Gastroesophageal sphincter (tissue), 4 donors: ENCODE results near the gene TNFAIP3. TPM values are rescaled to one million over a fixed set of nuclear protein-coding genes. Genes with fewer than 3 reads are reported as not detected.
A peak's percentile ranks its signal among the peaks of the same experiment; 100 is the strongest.

Source experiments
- ATAC-seq: fragments of 150-250 bp; one replicate; pipeline ENCODE4 v1.9.1; 2016; ENCODE audit warnings: mild to moderate bottlenecking, moderate library complexity
- H3K27ac ChIP-seq, 4 donors: fragments of 200-600 bp; sonication (generic) in 3 of 4; 1 replicate in 3 of 4; 2 replicates in 1 of 4; pipeline ENCODE4 v1.5.1; 2016 to 2019
- H3K27me3 ChIP-seq: fragments of 200-600 bp; sonication (generic); one replicate; pipeline ENCODE4 v1.5.1; 2019
- H3K36me3 ChIP-seq, 2 donors: fragments of 200-600 bp; sonication (generic); one replicate each; pipeline ENCODE4 v1.5.1; 2019; ENCODE audit warnings: control low read depth in 1 of 2
- H3K4me1 ChIP-seq, 3 donors: fragments of 200-600 bp; sonication (generic); 1 replicate in 2 of 3; 2 replicates in 1 of 3; pipeline ENCODE4 v1.5.1; 2016 to 2019; ENCODE audit warnings: control low read depth in 2 of 3
- H3K4me3 ChIP-seq, 2 donors: fragments of 200-600 bp; sonication (generic); one replicate each; pipeline ENCODE4 v1.5.1; 2019; ENCODE audit warnings: mild to moderate bottlenecking in 1 of 2, moderate library complexity in 1 of 2
- H3K9me3 ChIP-seq, 3 donors: fragments of 200-600 bp; sonication (generic); one replicate each; pipeline ENCODE4 v1.5.1; 2017 to 2019; ENCODE audit warnings: control low read depth in 2 of 3
- EP300 ChIP-seq: sonication (generic); formaldehyde crosslinking; IDR thresholded peaks from one replicate; pipeline ENCODE4 v1.6.1; 2017; ENCODE audit warnings: antibody characterized with exemption, mild to moderate bottlenecking
- POLR2A ChIP-seq, 2 donors: fragments of 450-650 bp; IDR thresholded peaks; one replicate each; pipeline ENCODE4 v1.6.1; 2017; ENCODE audit warnings: antibody characterized with exemption in 2 of 2, mild to moderate bottlenecking in 2 of 2, moderate library complexity in 1 of 2
- POLR2AphosphoS5 ChIP-seq: sonication (generic); formaldehyde crosslinking; IDR thresholded peaks from one replicate; pipeline ENCODE4 v1.6.1; 2017; ENCODE audit warnings: antibody characterized with exemption
- WGBS, 2 donors: methylation state at CpG; one replicate each; pipeline ENCODE4 v1.1.5; 2018; ENCODE audit warnings: low coverage in 1 of 2; 5-methylcytosine and 5-hydroxymethylcytosine counted together
- total RNA-seq, 4 donors: library from RNA; depleted of rRNA; stranded (reverse); fragments of >200 nt; gene quantifications; one replicate each; pipeline ENCODE4 v1.1.0, GENCODE V29; 2016
- TF ChIP-seq, protein P1 (sequence below), 4 experiments: fragments of 200-600 bp in 2 of 4; fragments of 450-650 bp in 2 of 4; sonication (generic) in 1 of 4; IDR thresholded peaks; one replicate each; pipeline ENCODE4 v1.5.1; 2017 to 2019; ENCODE audit warnings: antibody characterized with exemption in 4 of 4, mild to moderate bottlenecking in 2 of 4, moderate library complexity in 2 of 4

TNFAIP3 gene
- total RNA-seq, 4 donors from 2014 or later: 11.2 to 40.7 (median 18.3) TPM

- Histone ChIP-seq H3K36me3 (peaks cover 6 to 71% of the 10 kb centered on the region in 2 donors), H3K4me1 (peaks cover 9 to 84% (median 22%) of the 10 kb centered on the region in 3 donors), H3K4me3 (no peak overlapping the region), H3K9me3 (no peaks in the 10 kb centered on the region), H3K27me3 (no peaks in the 10 kb centered on the region), H3K27ac (peak overlapping the region in 2 of 4 donors; percentile 66 to 95)
- WGBS, 2 donors: 84 to 100% methylated on average over 1 to 6 of the region's 6 CpGs
- TF ChIP-seq POLR2A (IDR thresholded peaks at IDR 0.05) (no peak), EP300 (no peak), POLR2AphosphoS5 (no peak)
- TF ChIP-seq, protein P1, sequence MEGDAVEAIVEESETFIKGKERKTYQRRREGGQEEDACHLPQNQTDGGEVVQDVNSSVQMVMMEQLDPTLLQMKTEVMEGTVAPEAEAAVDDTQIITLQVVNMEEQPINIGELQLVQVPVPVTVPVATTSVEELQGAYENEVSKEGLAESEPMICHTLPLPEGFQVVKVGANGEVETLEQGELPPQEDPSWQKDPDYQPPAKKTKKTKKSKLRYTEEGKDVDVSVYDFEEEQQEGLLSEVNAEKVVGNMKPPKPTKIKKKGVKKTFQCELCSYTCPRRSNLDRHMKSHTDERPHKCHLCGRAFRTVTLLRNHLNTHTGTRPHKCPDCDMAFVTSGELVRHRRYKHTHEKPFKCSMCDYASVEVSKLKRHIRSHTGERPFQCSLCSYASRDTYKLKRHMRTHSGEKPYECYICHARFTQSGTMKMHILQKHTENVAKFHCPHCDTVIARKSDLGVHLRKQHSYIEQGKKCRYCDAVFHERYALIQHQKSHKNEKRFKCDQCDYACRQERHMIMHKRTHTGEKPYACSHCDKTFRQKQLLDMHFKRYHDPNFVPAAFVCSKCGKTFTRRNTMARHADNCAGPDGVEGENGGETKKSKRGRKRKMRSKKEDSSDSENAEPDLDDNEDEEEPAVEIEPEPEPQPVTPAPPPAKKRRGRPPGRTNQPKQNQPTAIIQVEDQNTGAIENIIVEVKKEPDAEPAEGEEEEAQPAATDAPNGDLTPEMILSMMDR (IDR thresholded peaks at IDR 0.05): no peak
- no peak for ATAC-seq
Observed at GRCh38 chr6:137875058-137875520, 8.0 kb downstream of the TNFAIP3 start.

GRCh38 chr6:137875606-137876005 is 8.5 kb downstream of the TNFAIP3 start:
- H3K36me3 ChIP-seq: peaks cover 10 to 76% of the 10 kb centered on the region in 2 donors
- 81% methylated on average over 3 of the region's 3 CpGs; no CpG with 5 or more reads in 1 of the 2 donors for WGBS, 2 donors

GRCh38 chr6:137876547-137876946 is 9.5 kb downstream of the TNFAIP3 start:
- TF ChIP-seq POLR2A (IDR thresholded peaks at IDR 0.05) (no peak), EP300 (no peak), POLR2AphosphoS5 (no peak)
- TF ChIP-seq, protein P1 (IDR thresholded peaks at IDR 0.05): no peak
- Histone ChIP-seq H3K27ac (no peak overlapping the region), H3K36me3 (peaks cover 10 to 85% of the 10 kb centered on the region in 2 donors), H3K9me3 (no peaks in the 10 kb centered on the region), H3K4me3 (no peak overlapping the region), H3K4me1 (peaks cover 9 to 80% (median 20%) of the 10 kb centered on the region in 3 donors), H3K27me3 (no peaks in the 10 kb centered on the region)
- no peak for ATAC-seq
- WGBS, 2 donors: 83 to 100% methylated on average over 2 of the region's 2 CpGs

More at GRCh38 chr6:137875606-137876005, 8.5 kb downstream of the TNFAIP3 start:
- Histone ChIP-seq H3K4me3 (no peak overlapping the region), H3K9me3 (no peaks in the 10 kb centered on the region), H3K27ac (peak overlapping the region in 2 of 4 donors; percentile 18 to 26), H3K27me3 (no peaks in the 10 kb centered on the region), H3K4me1 (peaks cover 9 to 84% (median 20%) of the 10 kb centered on the region in 3 donors)
- no peak for ATAC-seq
- TF ChIP-seq, protein P1 (IDR thresholded peaks at IDR 0.05): no peak
- TF ChIP-seq POLR2A (IDR thresholded peaks at IDR 0.05) (no peak), POLR2AphosphoS5 (no peak), EP300 (no peak)

GRCh38 chr6:137877113-137877512 is 10.1 kb downstream of the TNFAIP3 start:
- H3K27me3 ChIP-seq: no peaks in the 10 kb centered on the region
- TF ChIP-seq POLR2A (IDR thresholded peaks at IDR 0.05): no peak
- TF ChIP-seq POLR2AphosphoS5: no peak
- no peak for TF ChIP-seq EP300
- TF ChIP-seq, protein P1 (IDR thresholded peaks at IDR 0.05): no peak
- H3K27ac ChIP-seq: no peak overlapping the region
- WGBS, 2 donors: 95% methylated on average over 3 of the region's 3 CpGs; no CpG with 5 or more reads in 1 of the 2 donors
- peaks cover 10 to 85% of the 10 kb centered on the region in 2 donors for H3K36me3 ChIP-seq
- no peak for ATAC-seq
- H3K4me1 ChIP-seq: peaks cover 6 to 74% (median 18%) of the 10 kb centered on the region in 3 donors
- H3K4me3 ChIP-seq: no peak overlapping the region
- no peaks in the 10 kb centered on the region for H3K9me3 ChIP-seq

DNA sequence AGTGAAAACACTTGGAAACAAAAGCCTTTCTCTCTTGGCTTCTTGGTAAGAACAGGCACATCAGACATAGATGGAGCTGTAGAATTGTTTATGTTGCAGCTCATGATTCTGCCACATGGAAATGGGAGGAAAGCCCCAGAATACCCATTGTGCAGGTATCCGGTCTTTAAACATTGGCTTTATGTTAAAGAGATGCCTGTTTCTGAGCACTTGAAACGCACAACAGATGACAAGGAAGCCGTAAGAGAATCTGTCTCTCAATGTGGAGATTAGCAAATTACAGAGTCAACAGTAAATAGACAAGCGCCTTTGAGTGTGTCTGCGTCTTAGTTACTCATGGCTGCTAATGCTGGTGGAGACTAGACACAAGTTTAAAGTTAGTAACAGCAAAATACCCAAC is 10.5 kb downstream of the TNFAIP3 start:
- TF ChIP-seq, protein P1 (IDR thresholded peaks at IDR 0.05): no peak
- TF ChIP-seq POLR2A (IDR thresholded peaks at IDR 0.05) (no peak), EP300 (no peak), POLR2AphosphoS5 (no peak)
- Histone ChIP-seq H3K9me3 (no peaks in the 10 kb centered on the region), H3K27ac (no peak overlapping the region), H3K4me3 (no peak overlapping the region), H3K36me3 (peaks cover 10 to 87% of the 10 kb centered on the region in 2 donors), H3K27me3 (no peaks in the 10 kb centered on the region), H3K4me1 (peaks cover 3 to 69% (median 16%) of the 10 kb centered on the region in 3 donors)
- 95 to 97% methylated on average over 4 to 5 of the region's 5 CpGs for WGBS, 2 donors
- no peak for ATAC-seq
